Colon (tissue), 2 donors: ENCODE results near the gene CUEDC2.

Source experiments
- FAIRE-seq: peaks from 2 replicates; lab custom pipeline; 2012; peaks lifted over from hg19 to GRCh38; lab: Jason Lieb, UNC
- donor health status: control.
- donor health status: control.

CUEDC2 gene

GRCh38 chr10:102424916-102425315 is 7.5 kb downstream of the CUEDC2 start:
- FAIRE-seq = no peak

DNA sequence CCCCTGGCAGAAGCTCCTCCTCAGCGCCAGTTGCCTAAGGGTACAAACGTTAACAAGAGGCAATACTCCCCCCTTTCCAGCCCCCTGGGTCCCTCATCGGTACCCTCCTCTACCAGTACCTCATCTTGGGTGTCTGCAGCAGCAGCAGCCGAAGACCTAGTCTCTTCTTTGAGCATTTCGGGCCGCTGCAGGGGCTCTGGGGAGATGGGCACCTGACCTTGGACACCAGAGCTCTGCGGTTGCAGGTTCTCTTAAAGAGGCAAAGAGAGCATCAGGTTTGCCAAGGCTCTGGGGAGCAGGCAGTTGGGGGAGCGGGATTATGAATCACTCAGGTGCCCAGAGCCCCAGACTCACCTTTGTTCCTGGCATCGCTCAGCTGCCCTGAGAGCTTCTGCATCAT is 8.2 kb downstream of the CUEDC2 start:
- FAIRE-seq = no peak

DNA sequence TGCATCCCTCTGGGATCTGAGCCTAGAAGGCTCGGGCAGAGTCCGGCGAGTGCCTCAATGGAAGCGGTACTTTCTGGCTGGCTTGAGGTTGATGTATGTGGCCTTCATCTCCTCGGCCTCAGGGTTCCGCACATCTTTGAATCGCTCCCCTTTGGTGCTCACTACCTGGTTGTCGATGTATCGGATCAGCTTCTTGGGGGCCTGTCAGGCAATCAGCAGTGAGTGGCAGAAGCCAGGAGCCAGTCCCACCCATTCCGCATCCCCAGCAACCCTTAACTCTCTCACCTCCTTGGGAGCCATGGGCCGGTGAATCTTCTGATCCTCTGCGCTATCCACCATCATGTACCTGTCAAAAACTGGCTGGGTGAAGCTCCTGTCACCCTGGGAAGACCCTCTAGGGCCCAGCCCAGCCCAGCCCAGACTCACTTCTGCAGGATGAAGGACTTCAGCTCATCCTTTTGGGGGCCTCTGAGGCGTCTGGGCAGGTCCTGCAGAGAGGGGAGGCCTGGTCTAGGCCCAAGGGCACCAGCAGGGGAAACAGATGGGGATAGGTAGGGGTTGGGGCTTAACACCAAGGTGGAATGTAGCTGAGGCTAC is 8.9 kb downstream of the CUEDC2 start:
- FAIRE-seq = no peak

- no peak for FAIRE-seq
Measured at GRCh38 chr10:102422545-102423129, 9.7 kb downstream of the CUEDC2 start.

DNA sequence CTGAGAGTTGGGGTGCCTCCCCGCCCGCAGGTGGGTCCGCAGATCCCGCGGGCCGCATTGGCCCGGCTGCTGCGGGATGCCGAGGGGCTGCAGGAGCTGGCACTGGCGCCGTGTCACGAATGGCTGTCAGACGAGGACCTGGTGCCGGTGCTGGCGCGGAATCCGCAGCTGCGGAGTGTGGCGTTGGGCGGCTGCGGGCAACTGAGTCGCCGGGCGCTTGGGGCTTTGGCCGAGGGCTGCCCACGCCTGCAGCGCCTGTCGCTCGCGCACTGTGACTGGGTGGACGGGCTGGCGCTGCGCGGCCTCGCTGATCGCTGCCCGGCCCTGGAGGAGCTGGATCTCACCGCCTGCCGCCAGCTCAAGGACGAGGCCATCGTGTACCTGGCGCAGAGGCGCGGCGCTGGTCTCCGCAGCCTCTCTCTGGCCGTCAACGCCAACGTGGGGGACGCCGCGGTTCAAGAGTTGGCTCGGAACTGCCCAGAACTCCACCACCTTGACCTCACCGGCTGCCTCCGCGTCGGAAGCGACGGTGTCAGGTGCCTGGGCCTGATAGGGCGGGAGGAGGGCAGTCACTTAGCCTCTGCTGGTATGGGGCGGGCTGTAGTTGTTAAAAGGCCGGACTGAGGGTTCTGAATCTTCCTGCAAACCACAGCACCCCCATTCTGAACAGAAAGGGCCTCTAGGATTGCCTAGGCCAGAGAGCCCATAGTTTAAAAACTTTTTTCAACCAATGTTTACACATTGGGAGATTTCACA is 10.4 kb downstream of the CUEDC2 start:
- no peak for FAIRE-seq

GRCh38 chr10:102421507-102421756 is 10.9 kb downstream of the CUEDC2 start:
- FAIRE-seq = no peak

DNA sequence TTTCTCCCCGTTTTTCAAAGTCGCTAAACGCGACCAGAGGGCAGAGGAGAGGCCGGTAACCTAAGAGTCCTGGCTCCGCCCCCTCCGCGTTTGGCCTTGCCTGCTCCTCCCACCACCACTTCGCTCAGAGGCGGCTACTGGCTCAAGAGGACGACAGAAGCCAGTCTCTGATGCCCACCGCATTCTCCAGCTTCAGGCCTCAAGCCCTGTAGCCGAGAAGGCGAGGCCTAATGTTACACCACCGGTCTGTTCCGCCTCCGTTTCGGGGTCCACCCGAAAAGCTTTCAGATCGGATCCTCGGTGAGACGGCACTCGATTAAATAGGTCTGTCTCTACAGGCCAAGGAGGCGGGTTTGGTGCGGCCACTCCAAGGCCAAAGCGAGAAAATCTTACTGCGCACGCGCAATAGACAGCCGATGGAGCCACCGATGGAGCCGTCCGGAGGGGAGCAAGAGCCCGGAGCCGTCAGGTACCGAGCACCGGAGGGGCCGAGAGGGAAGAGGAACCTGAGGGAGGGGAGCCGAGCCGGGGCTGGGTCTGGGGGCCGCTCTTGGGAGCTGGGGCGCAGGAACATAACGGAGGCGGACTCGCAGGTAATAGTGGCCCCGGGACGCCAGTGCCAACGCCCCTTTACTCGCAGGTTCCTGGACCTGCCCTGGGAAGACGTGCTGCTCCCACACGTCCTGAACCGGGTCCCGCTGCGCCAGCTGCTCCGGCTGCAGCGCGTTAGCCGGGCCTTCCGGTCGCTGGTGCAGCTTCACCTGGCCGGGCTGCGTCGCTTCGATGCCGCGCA is 11.5 kb downstream of the CUEDC2 start, which contains the start of gene FBXL15:
Gene FBXL15 (plus strand): TSS at position 123 of the 793 bp plus-strand sequence. CDS start 294 bp downstream, at position 417.
- FAIRE-seq = peak; percentile 61

- FAIRE-seq = no peak
Measured at GRCh38 chr10:102420181-102420713, 12.1 kb downstream of the CUEDC2 start.

- no peak for FAIRE-seq
Measured at GRCh38 chr10:102419269-102420180, 12.8 kb downstream of the CUEDC2 start.

GRCh38 chr10:102418622-102419268 is 13.6 kb downstream of the CUEDC2 start, which contains the start of gene PSD:
TSS of gene PSD (minus strand) at chr10:102418785. CDS start at chr10:102417038, 1,747 bp downstream.
- FAIRE-seq = no peak

- no peak for FAIRE-seq
Measured at GRCh38 chr10:102416695-102417094, 15.7 kb downstream of the CUEDC2 start.

DNA sequence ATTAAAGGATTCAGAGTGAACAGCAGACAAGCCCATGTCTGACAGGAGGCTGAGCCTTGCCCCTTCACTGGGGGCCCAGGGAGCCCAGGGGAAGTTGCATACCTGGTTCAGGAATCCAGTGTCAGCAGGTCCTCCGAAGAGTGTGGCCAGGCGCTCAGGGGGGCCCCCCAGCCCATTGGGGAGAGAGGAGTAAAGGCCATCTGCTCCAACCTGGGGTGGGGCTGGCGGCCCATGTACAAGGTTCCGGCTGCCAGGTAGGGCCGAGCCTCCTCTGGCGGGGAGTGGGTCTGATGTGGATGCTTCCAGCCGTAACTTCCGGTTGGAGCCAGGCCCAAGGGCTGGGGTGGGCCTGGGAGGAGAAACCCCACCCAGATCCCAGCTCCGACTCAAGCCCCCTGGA is 16.1 kb downstream of the CUEDC2 start:
- FAIRE-seq = no peak

GRCh38 chr10:102414749-102415148 is 17.6 kb downstream of the CUEDC2 start:
- no peak for FAIRE-seq

DNA sequence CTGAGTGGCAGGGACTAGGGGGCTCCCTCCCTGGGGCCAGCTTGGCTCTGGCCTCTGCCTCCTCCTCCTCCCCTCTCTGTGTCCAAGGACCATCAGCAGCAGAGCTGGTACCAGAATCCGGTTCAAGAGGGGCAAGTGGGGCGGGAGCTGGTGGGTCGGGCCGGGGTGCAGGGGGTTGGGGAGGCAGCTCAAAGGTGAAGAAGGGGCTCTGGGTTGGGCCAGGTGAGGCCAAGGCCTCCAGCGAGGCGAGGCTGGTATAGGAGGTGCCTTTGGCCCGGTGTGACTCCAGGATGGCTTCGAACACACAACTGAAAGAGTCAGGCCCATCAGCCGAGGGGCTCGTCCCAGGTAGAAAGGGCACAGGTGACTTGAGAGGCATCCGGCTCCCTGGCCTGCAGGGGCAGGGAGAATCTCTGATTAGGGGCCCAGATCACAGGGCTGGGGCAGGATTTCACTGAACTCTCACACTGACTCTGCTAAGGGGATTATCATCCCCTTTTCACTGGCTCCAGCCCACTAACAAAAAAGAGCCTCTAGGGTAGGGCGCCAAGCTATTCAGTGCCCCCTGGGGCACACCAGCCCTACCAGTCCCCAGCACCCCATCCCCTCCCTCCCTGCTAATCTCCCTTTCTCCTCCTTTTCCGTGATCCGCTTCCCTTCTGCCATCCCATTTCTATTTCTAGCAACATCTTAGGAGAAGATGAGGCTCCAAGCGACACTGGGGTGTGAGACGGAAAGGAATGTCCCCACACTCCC is 18.4 kb downstream of the CUEDC2 start:
- FAIRE-seq = no peak

GRCh38 chr10:102413053-102413705 is 19.2 kb downstream of the CUEDC2 start:
- no peak for FAIRE-seq

DNA sequence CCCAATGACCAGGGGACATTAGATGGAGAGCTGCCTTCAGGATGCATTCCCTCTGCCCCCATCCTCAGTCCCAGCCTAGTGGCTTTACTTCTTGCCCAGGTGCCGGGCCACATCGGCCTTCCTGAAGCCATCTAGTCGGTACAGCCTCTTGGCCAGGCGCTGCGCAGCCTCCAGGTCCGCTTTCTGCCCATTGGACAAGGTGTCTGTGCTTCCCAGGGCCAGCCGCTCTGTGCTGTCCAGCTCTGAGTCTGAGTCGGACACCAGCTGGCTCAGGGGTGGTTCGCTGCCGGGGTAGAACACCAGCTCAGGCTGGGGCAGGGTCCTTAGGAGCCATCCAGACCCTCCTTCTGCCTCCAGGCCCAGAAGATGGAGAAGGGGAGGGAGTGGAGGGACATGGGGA is 20.1 kb downstream of the CUEDC2 start:
- FAIRE-seq = no peak

- FAIRE-seq = no peak
Measured at GRCh38 chr10:102411341-102412255, 20.8 kb downstream of the CUEDC2 start.

- no peak for FAIRE-seq
Measured at GRCh38 chr10:102410429-102411073, 21.8 kb downstream of the CUEDC2 start.
